ENCODE data around the gene MSI2. TPM values are rescaled to one million over a fixed set of nuclear protein-coding genes. Genes with fewer than 3 reads are reported as not detected.

Gene MSI2
- total and polyA plus RNA-seq, 7 donors = 12.6 to 25.8 (median 21.3) TPM

- 78 to 83% methylated on average over 9 of the region's 9 CpGs for WGBS, 2 donors
- DNase-seq = no peak
- no peaks in the 10 kb centered on the region for H3K4me1 ChIP-seq
- TF ChIP-seq POLR2A (IDR thresholded peaks at IDR 0.05) = no peak
- TF ChIP-seq EP300 (IDR thresholded peaks at IDR 0.05) = no peak
- TF ChIP-seq CTCF (IDR thresholded peaks at IDR 0.05) = no peak
- TF ChIP-seq POLR2AphosphoS5 (IDR thresholded peaks at IDR 0.05) = no peak
- H3K36me3 ChIP-seq = no peaks in the 10 kb centered on the region
- H3K27ac ChIP-seq = no peak overlapping the region
- H3K4me3 ChIP-seq = no peak overlapping the region
- intact Hi-C loops (cut with DNase I) = no loop called here
- no peaks in the 10 kb centered on the region for H3K27me3 ChIP-seq
- H3K9me3 ChIP-seq = no peaks in the 10 kb centered on the region
Observed at GRCh38 chr17:57699751-57700219, 443.5 kb downstream of the MSI2 start.

- Histone ChIP-seq H3K4me1 (no peaks in the 10 kb centered on the region), H3K4me3 (no peak overlapping the region), H3K27ac (no peak overlapping the region), H3K36me3 (no peaks in the 10 kb centered on the region), H3K27me3 (no peaks in the 10 kb centered on the region), H3K9me3 (no peaks in the 10 kb centered on the region)
- TF ChIP-seq POLR2A (IDR thresholded peaks at IDR 0.05) (no peak), EP300 (IDR thresholded peaks at IDR 0.05) (no peak), CTCF (IDR thresholded peaks at IDR 0.05) (no peak), POLR2AphosphoS5 (IDR thresholded peaks at IDR 0.05) (no peak)
- intact Hi-C loops (cut with DNase I) = no loop called here
- 89 to 96% methylated on average over 5 of the region's 5 CpGs for WGBS, 2 donors
- DNase-seq = no peak
Observed at GRCh38 chr17:57701124-57701523, 444.8 kb downstream of the MSI2 start.

GRCh38 chr17:57703273-57703672 is 446.9 kb downstream of the MSI2 start:
- DNase-seq = no peak
- no peaks in the 10 kb centered on the region for H3K4me1 ChIP-seq
- no peaks in the 10 kb centered on the region for H3K9me3 ChIP-seq
- H3K36me3 ChIP-seq = no peaks in the 10 kb centered on the region
- no peaks in the 10 kb centered on the region for H3K27me3 ChIP-seq
- WGBS, 2 donors = 91 to 100% methylated on average over 1 of the region's 1 CpG
- TF ChIP-seq POLR2AphosphoS5 (IDR thresholded peaks at IDR 0.05) = no peak
- TF ChIP-seq EP300 (IDR thresholded peaks at IDR 0.05) = no peak
- TF ChIP-seq POLR2A (IDR thresholded peaks at IDR 0.05) = no peak
- H3K27ac ChIP-seq = no peak overlapping the region
- intact Hi-C loops (cut with DNase I) = no loop called here
- no peak overlapping the region for H3K4me3 ChIP-seq

GRCh38 chr17:57704448-57704847 is 448.1 kb downstream of the MSI2 start:
- H3K4me1 ChIP-seq = no peaks in the 10 kb centered on the region
- intact Hi-C loops (cut with DNase I) = no loop called here
- WGBS, 2 donors = 97% methylated on average over 1 of the region's 1 CpG
- no peak overlapping the region for H3K27ac ChIP-seq
- TF ChIP-seq POLR2A (IDR thresholded peaks at IDR 0.05) (no peak), CTCF (IDR thresholded peaks at IDR 0.05) (no peak), POLR2AphosphoS5 (IDR thresholded peaks at IDR 0.05) (no peak), EP300 (IDR thresholded peaks at IDR 0.05) (no peak)
- H3K4me3 ChIP-seq = no peak overlapping the region
- no peaks in the 10 kb centered on the region for H3K27me3 ChIP-seq
- H3K9me3 ChIP-seq = no peaks in the 10 kb centered on the region
- no peaks in the 10 kb centered on the region for H3K36me3 ChIP-seq
- DNase-seq = no peak

GRCh38 chr17:57705921-57706695 is 449.8 kb downstream of the MSI2 start:
- TF ChIP-seq EP300 (IDR thresholded peaks at IDR 0.05) (no peak), CTCF (IDR thresholded peaks at IDR 0.05) (no peak), POLR2AphosphoS5 (IDR thresholded peaks at IDR 0.05) (no peak), POLR2A (IDR thresholded peaks at IDR 0.05) (no peak)

More at GRCh38 chr17:57705921-57706695, 449.8 kb downstream of the MSI2 start:
- Histone ChIP-seq H3K27ac (no peak overlapping the region), H3K9me3 (no peaks in the 10 kb centered on the region), H3K4me1 (no peaks in the 10 kb centered on the region), H3K27me3 (no peaks in the 10 kb centered on the region), H3K36me3 (no peaks in the 10 kb centered on the region), H3K4me3 (no peak overlapping the region)
- no peak for DNase-seq
- intact Hi-C loops (cut with DNase I) = no loop called here
- whole genome bisulfite sequencing, 2 donors = 33 to 63% methylated on average over 12 of the region's 12 CpGs

All from sigmoid colon (tissue), 7 donors.